ENCODE data around the gene PHTF1.
"Not testable (repeated sequence)": the region's sequence is repeated elsewhere in the genome, so short reads cannot be mapped to it uniquely, and the experiment has no call there.

PHTF1 gene

DNA sequence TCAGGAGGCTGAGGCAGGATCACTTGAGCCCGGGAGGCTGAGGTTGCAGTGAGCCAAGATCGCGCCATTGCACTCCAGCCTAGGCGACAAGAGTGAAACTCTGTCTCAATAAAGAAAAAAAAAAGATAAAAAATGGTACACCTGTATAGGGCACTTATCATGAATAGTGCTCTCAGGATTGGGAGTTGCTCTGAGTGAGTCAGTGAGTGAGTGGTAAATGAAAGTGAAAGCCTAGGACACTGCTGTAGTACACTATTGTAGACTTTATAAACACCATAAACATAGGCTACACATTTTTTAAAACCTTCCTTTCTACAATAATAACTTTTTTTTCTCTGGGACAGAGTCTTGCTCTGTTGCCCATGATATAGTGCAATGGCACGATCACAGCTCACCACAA is 16.8 kb downstream of the PHTF1 start:
- FAIRE-seq (no peak), DNase-seq (ENCODE audit: extremely low spot score, insufficient read length, low read depth) (no peak)

DNA sequence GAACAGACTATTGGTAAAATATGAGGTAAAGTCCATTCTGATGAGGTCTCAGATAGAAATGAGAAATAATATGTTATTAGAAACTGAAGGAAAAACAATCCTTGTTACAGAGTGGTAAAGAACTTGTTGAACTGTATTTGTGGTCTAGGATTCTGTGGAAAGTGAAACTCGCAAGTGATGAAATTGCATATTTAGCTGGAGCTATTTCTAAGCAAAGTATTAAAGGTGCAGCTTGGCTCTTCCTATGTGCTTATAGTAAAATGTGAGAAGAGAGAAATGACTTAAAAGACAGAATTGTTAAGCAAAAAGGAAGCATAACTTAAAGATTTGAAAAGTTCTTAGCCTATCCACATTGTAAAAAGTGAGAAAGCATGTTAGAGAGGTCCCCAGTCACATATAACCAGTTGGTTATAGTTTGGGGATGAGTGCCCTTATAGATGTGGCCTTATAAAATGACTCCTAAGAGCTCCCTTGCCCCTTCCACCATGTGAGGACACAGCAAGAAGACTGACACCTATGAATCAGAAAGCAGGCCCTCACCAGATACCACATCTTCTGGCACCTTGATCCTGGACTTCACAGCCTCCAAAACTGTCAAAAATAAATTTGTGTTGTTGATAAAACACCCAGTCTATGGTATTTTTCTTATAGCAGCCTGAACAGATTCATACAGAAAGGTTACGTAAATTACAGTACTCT is 24.8 kb downstream of the PHTF1 start:
- FAIRE-seq (no peak), DNase-seq (ENCODE audit: extremely low spot score, insufficient read length, low read depth) (no peak)

GRCh38 chr1:113732802-113733201 is 26.5 kb downstream of the PHTF1 start:
- no peak for DNase-seq (ENCODE audit: extremely low spot score, insufficient read length, low read depth)
- no peak for FAIRE-seq

DNA sequence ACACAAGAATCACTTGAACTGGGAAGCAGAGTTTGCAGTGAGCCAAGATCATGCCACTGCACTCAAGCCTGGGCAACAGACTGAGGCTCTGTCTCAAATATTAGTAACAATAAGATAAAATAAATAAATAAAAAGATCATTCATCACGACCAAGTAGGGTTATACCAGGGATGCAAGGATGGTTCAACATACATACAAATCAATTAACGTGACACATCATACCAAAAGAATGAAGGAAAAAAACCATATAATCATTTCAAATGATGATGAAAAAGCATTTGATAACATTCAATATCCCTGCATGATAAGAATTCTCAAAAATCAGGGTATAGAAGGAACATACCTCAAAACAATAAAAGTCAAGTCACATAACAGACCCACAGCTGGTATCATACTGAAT is 38.3 kb downstream of the PHTF1 start:
- DNase-seq (ENCODE audit: extremely low spot score, insufficient read length, low read depth): no peak
- FAIRE-seq: no peak

DNA sequence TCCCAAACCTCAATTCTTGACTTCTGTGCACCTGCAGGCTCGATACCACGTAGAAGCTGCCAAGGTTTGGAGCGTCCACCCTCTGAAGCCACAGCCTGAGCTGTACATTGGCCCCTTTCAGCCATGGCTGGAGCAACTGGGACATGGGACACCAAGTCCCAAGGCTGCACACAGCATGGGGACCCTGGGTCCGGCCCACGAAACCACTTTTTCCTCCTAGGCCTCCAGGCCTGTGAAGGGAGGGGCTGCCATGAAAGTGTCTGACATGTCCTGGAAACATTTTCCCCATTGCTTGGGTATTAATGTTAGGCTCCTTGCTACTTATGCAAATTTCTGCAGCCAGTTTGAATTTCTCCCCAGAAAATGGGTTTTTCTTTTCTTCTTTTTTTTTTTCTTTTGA is 40.7 kb downstream of the PHTF1 start:
- not testable (repeated sequence) for FAIRE-seq; DNase-seq (ENCODE audit: extremely low spot score, insufficient read length, low read depth)

GRCh38 chr1:113717506-113717905 is 41.8 kb downstream of the PHTF1 start:
- not testable (repeated sequence) for DNase-seq (ENCODE audit: extremely low spot score, insufficient read length, low read depth); FAIRE-seq

GRCh38 chr1:113714606-113715269 is 44.5 kb downstream of the PHTF1 start:
- no peak for DNase-seq (ENCODE audit: extremely low spot score, insufficient read length, low read depth)
- FAIRE-seq: no peak

DNA sequence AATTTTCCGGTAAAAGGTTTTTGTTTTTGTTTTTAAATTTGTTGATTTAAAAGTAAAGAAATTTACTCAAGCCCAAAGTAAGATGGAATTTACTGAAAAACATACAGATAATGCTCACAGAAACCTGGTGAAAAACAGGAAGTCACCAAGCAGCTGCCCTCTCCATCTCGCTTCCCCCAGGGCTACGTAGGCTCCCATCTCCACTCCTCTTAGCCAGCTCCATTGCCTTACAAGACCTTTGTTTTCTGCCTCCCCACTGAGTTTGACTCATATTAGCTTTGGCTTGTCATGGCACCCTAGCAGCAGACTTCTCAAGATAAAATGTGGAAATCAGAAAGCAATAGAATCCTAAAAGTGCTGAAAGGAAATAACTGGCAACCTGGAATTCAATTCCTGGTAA is 57.9 kb downstream of the PHTF1 start:
- FAIRE-seq (no peak), DNase-seq (ENCODE audit: extremely low spot score, insufficient read length, low read depth) (no peak)

DNA sequence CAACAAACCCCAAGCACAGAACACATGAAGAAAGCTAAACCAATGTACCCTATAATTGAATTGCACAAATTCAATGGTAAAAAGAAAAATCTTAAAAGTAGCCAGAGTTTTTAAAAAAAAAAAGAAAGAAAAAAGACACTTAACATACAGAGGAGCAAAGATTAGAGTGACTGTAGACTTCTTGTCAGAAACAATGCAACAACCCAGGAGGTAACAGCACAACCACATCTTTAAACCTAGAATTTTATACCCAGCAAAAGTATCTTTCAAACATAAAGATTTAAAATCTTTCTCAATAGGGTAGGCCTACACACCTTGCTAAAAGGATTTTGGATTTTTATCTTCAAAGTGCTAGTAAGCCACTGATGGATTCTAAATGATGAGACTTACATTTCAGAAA is 64.4 kb downstream of the PHTF1 start:
- no peak for FAIRE-seq
- DNase-seq (ENCODE audit: extremely low spot score, insufficient read length, low read depth): no peak

DNA sequence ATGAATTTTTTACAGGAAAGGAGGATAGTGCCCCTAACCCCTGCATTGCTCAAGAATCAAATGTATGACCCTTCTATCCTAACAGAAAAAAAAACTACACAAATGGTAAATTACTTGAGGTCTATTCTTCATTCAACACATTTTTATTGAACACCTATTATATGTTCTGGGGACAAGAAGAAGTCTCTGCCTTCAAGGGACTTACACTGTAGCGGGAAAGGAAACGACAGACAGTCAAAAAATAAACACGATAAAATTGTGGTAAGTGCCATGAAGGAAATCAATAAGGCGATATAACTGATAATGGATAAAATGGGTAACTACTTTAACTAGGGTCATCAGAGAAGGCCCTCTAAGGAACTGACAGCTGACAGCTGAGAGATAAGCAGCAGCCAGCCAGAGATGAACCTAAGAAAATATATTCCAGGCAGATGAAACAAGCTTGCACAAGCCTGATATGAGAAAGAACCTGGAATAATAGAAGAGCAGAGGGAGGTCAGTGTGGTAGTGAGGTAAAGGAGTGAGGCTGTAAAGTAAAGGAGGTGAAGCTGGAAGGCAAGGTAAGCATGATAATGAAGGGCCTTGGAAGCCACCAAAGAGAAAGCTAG is 66.4 kb downstream of the PHTF1 start:
- no peak for DNase-seq (ENCODE audit: extremely low spot score, insufficient read length, low read depth)
- FAIRE-seq: no peak

GRCh38 chr1:113692342-113692741 is 66.9 kb downstream of the PHTF1 start:
- FAIRE-seq (no peak), DNase-seq (ENCODE audit: extremely low spot score, insufficient read length, low read depth) (no peak)

DNA sequence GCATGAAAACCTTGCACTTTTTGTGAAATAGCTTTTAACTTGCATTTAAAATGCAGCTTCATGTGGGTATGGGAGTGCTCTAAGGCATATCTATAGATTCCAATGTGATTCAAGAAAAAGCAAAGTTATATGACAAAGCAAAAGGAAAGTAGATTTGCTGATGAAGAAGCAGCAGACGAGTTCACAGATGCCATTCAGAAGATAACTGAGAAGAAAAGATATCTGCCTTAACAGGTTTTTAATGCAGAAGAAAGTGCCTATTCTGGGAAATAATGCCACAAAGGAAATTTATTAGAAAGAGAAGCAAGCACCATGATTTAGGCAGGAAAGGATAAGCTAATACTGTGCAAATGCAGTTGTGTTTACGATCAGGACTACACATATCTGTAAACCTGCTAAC is 68.1 kb downstream of the PHTF1 start:
- DNase-seq (ENCODE audit: extremely low spot score, insufficient read length, low read depth): no peak
- no peak for FAIRE-seq

DNA sequence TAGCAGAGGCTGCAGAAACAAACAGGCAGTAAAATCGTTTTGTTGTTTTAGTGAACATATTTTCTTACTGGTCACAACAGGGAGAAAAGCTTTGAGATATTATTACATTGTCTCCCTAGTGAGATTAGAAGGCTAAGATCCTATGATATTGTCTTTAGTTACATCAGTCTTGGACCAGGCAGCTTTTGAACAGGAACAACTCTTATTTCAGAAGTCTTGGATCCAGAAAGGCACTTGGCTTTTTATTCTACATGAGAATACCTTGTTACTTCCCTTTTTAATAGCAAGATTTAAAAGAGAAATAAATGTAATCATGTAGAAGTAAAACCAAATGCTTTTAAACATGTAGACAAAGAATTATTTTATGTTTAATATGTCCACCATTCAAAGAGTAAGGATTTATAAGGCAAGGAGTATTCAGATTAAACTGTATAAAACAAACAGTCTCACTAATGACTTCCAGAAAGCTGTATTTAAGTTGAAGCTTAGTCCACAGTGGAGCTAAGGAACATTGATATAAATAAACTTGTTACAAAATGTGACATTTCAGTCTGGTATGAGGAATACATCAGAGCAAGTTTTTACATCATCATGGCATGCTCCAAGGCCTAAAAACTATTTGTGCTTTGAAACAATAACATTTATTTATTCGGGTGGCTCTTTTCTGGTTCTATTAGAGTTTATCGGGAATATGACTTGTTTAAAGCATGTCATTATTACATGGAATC is 72.2 kb downstream of the PHTF1 start:
- DNase-seq (ENCODE audit: extremely low spot score, insufficient read length, low read depth): no peak
- FAIRE-seq: no peak

DNA sequence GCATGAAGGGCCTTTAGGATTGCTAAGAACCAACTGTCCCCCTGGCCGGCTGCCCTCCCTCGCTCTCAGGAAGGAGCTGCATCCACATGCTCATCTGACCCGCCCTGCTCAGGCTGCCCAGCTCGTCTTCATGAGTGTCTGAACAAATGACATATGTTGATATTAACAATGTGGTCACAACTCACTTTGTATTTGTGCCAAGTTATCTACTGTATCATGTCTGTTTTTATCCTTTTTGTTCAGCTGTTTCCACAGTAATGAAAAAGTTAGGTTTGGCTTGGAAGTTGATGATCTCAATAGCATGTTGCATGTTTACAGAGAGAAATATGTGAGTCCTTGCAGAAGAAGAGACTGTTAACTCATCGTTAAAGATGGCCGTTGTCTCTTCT is 75.1 kb downstream of the PHTF1 start:
- FAIRE-seq: no peak
- DNase-seq (ENCODE audit: extremely low spot score, insufficient read length, low read depth): no peak

- DNase-seq (ENCODE audit: extremely low spot score, insufficient read length, low read depth): no peak
- FAIRE-seq: no peak
These were observed 75.7 kb downstream of the PHTF1 start for GRCh38 chr1:113683384-113684152.

DNA sequence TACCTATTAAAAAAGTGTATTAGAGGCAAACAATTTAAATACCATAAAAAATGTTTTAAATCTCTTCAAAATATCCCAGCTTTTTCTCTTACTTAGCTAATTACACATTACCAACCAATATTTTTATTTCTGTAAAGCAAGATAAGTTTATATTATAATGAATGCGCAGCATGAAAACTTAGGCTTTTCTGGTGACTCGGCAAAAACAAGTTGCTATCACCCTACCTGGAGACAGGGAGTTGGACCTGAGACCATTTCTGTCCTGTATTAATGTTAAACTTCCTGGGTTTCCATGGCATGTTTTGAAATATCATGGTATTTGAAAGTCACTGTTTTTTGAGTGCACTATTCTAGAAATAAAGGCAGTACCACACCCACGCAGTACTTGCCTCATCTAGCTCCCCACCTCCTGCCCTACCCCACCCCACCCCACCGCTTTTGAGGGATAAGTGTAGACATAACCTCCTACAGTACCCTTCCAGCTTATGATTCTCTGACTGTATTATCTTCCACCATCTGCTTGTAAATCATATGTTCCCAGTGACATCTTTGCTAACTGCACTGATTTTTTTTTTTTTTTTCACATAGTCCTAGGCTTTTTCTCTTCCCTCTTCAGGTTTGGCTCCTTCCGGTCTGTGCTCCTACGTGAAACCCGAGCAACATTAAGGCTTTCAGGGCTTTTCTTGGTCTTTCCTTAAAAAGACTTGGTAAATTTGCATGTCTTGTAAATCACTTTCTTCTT is 77.5 kb downstream of the PHTF1 start:
- FAIRE-seq: no peak
- DNase-seq (ENCODE audit: extremely low spot score, insufficient read length, low read depth): no peak

DNA sequence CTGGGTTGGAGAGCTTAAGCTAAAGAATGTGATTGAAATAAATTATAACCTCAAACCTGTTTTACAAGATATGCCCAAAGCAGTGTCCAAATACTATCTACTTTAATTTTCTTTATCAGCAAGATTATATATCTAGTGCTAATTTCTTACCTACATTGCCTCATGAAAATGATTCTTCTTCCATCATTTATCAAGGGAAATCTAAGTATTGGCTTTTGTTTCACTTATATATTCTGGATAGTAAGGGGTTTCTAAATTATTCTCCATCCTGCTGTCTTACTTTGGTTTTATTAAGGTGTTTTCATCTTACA is 81.2 kb downstream of the PHTF1 start:
- no peak for DNase-seq (ENCODE audit: extremely low spot score, insufficient read length, low read depth)

DNA sequence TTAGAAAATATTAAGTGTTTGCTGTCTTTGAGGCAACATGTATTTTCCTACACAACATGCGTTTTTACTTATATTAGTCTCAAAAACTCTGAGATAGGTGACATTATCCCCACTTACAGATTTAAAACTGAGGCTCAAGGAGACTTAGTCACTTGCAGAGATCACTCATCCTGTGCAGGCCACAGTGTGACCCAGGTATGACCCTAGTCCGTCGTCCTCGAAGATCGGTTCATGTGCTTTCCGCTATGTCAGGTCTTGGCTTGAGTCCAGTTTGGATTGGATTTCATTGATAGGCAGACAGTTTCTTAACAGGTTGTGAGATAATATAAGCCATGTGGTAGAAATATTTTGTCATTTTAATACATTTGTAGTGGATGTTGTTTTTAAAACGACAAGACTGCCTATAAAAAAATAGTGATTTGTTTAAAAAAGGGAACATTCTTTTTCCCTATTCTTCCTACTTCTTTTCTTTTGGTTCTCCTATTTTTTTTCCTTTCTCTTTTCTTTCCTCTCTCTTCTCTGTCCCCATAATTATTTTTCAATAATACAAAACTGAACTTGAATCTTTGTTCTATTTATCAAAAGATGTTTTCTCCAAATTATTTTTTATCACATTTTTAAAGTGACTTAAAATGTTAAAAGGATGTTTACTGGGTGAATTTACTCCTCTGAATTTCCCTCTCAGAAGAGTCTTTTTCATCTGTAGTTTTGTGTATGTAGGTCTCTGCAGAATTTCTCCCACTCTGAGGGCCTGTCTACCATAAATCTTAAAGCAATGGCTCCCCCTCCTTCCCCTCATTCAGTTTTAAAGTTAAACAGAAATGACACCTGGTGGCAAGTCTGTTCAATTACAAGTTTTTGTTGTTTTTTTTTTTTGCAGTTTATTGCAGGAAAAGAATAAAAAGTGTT is 81.8 kb downstream of the PHTF1 start:
- FAIRE-seq (peak; percentile 74), DNase-seq (ENCODE audit: extremely low spot score, insufficient read length, low read depth) (peak; percentile 14)

More for the DNA sequence above, 81.2 kb downstream of the PHTF1 start:
- no peak for FAIRE-seq

DNA sequence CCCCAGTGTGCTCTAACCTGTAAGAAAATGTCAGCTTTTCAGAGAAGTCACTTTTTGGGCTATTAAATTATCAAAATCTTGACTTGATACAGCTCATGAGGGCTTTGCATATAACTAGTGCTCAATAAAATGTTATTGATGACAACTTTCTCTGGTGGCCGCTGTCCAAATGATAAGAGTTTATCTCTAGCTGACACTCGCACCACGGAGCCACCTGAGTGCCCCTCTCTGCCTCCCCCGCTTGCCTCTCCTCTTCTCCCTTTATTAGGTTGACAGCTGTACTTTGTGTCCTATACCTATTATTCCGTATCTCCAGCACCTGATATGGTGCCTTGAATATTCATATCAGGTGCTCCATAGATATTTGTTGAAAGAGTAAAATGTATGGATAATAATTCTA is 82.8 kb downstream of the PHTF1 start:
- FAIRE-seq: no peak

More for the DNA sequence above, 82.8 kb downstream of the PHTF1 start:
- DNase-seq (ENCODE audit: extremely low spot score, insufficient read length, low read depth): no peak

All from GM18507 (cell line).